GM18951 (cell line): ENCODE data around the gene C5orf52.

ENCODE experiments used
- POLR2A ChIP-seq: IDR thresholded peaks from 4 replicates; pipeline ENCODE4 v1.6.1; 2011; ENCODE audit warnings: mild to moderate bottlenecking; ENCODE audit not compliant: insufficient read length, insufficient read depth; ENCODE audit errors: extremely low read depth
- in situ Hi-C: fragments of 300-500 bp; cut with MboI; formaldehyde crosslinking; loops from one replicate; pipeline ENCODE4 v1.12.0; 2022; ENCODE audit warnings: low sequenced_read_pairs, mixed read lengths, inconsistent platforms; ENCODE audit not compliant: unreplicated experiment

The C5orf52 gene

GRCh38 chr5:157719245-157719644 lies 47.9 kb downstream of the C5orf52 start:
- TF ChIP-seq POLR2A = no peak
- in situ Hi-C loops = loop anchor here (25.0 kb wide), 1 partner anchor 282 kb away; no protein-coding TSS in a partner anchor

- no peak for TF ChIP-seq POLR2A
- in situ Hi-C loops = loop anchor here (25.0 kb wide), 1 partner anchor 284 kb away; no protein-coding TSS in a partner anchor
Measured at GRCh38 chr5:157721159-157721558, 49.8 kb downstream of the C5orf52 start.

GRCh38 chr5:157722895-157723294 lies 51.6 kb downstream of the C5orf52 start:
- in situ Hi-C loops = loop anchor here (25.0 kb wide), 1 partner anchor 286 kb away; no protein-coding TSS in a partner anchor

GRCh38 chr5:157726607-157727006 lies 55.3 kb downstream of the C5orf52 start:
- in situ Hi-C loops = loop anchor here (25.0 kb wide), 1 partner anchor 389 kb away; a partner anchor contains a TSS

GRCh38 chr5:157727858-157728257 lies 56.5 kb downstream of the C5orf52 start:
- in situ Hi-C loops = loop anchor here (25.0 kb wide), 1 partner anchor 391 kb away; a partner anchor contains a TSS
